NCI-H345 treated with DMSO at 0.1 percent for 48 hours (cell line): ENCODE data around the gene TRMT1.

Experiments
- DNase-seq: peaks from one replicate; lab custom pipeline; 2025; ENCODE audit not compliant: unreplicated experiment; lab: John Stamatoyannopoulos, UW

Gene TRMT1

GRCh38 chr19:13091400-13092157 is 25.0 kb downstream of the TRMT1 start:
- no peak for DNase-seq

GRCh38 chr19:13090511-13091231 is 25.9 kb downstream of the TRMT1 start:
- no peak for DNase-seq

GRCh38 chr19:13089857-13090507 is 26.6 kb downstream of the TRMT1 start:
- DNase-seq, result no peak

- DNase-seq, result no peak
Observed at GRCh38 chr19:13089139-13089856, 27.2 kb downstream of the TRMT1 start.

GRCh38 chr19:13087795-13088537 is 28.6 kb downstream of the TRMT1 start:
- DNase-seq, result no peak

GRCh38 chr19:13087295-13087694 is 29.2 kb downstream of the TRMT1 start:
- no peak for DNase-seq

- no peak for DNase-seq
Observed at GRCh38 chr19:13086341-13086740, 30.2 kb downstream of the TRMT1 start.

GRCh38 chr19:13085666-13086065 is 30.9 kb downstream of the TRMT1 start:
- no peak for DNase-seq

- no peak for DNase-seq
Observed at GRCh38 chr19:13083627-13084026, 32.9 kb downstream of the TRMT1 start.

- no peak for DNase-seq
Observed at GRCh38 chr19:13083008-13083404, 33.5 kb downstream of the TRMT1 start.

GRCh38 chr19:13082192-13083007 is 34.1 kb downstream of the TRMT1 start:
- peak; percentile 2 for DNase-seq

GRCh38 chr19:13079542-13079986 is 37.0 kb downstream of the TRMT1 start:
- DNase-seq, result no peak

- no peak for DNase-seq
Observed at GRCh38 chr19:13078897-13079541, 37.5 kb downstream of the TRMT1 start.

GRCh38 chr19:13078381-13078780 is 38.2 kb downstream of the TRMT1 start:
- no peak for DNase-seq

- no peak for DNase-seq
Observed at GRCh38 chr19:13077240-13077639, 39.3 kb downstream of the TRMT1 start.

- no peak for DNase-seq
Observed at GRCh38 chr19:13076787-13077186, 39.8 kb downstream of the TRMT1 start.

GRCh38 chr19:13076320-13076719 is 40.2 kb downstream of the TRMT1 start:
- DNase-seq, result no peak

GRCh38 chr19:13074378-13074777 is 42.2 kb downstream of the TRMT1 start:
- DNase-seq, result no peak

GRCh38 chr19:13073263-13073662 is 43.3 kb downstream of the TRMT1 start:
- no peak for DNase-seq
